Measurements from ENCODE around the gene IL33.

DNA sequence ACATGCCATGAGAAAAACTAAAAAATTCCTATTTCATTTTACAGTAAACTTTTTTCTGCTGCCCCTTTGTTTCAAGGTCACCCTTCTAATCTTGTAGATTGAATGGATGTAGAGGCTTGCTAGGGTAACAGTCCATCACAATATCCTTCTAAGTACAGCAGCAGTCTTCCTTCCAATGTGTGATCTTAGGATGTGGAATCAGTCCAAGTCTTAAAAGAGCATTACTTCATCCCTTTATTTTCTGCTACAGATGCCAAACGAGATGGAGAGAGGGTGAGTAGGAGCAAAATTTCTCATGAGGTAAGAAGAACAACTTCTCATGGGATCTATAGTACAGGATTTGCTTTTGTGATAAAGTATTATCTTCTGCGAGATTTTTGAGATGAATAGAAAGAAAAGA is 704 bp upstream of the IL33 start:
- TF ChIP-seq BACH2 (CRISPR knock-in tag; IDR thresholded peaks at IDR 0.05; ENCODE audit: borderline replicate concordance) (no peak), CSDC2 (CRISPR knock-in tag; IDR thresholded peaks at IDR 0.05) (no peak), ZFP3 (CRISPR knock-in tag; IDR thresholded peaks at IDR 0.05) (no peak), ARNTL (CRISPR knock-in tag; IDR thresholded peaks at IDR 0.05; ENCODE audit: borderline replicate concordance, low read depth) (no peak)

Data from SK-N-SH treated with all-trans-retinoic acid at 6 μM for 48 hours (cell line).